GM19043 (cell line): ENCODE measurements around the gene TBX3.

Source experiments
- ATAC-seq: cut with Tn5 transposase; IDR thresholded peaks from one replicate; pipeline ENCODE4 v1.9.1; 2021; ENCODE audit warnings: low read depth; ENCODE audit not compliant: unreplicated experiment

The TBX3 gene

GRCh38 chr12:114636723-114637480 is 47.1 kb downstream of the TBX3 start:
- ATAC-seq = no peak

GRCh38 chr12:114631242-114631641 is 52.7 kb downstream of the TBX3 start:
- no peak for ATAC-seq

- ATAC-seq = no peak
These were observed 55.8 kb downstream of the TBX3 start for GRCh38 chr12:114628199-114628598.

- no peak for ATAC-seq
These were observed 56.6 kb downstream of the TBX3 start for GRCh38 chr12:114627393-114627792.

GRCh38 chr12:114625294-114625851 is 58.6 kb downstream of the TBX3 start:
- ATAC-seq = no peak

GRCh38 chr12:114623737-114624136 is 60.2 kb downstream of the TBX3 start:
- no peak for ATAC-seq
